Keratinocyte (primary cell): ENCODE measurements around the gene RNF34.

ENCODE experiments used
- EZH2 ChIP-seq: IDR thresholded peaks from one replicate; pipeline ENCODE4 v1.6.1; 2012; ENCODE audit warnings: inconsistent platforms, mild to moderate bottlenecking, low read length, moderate library complexity
- TF ChIP-seq, protein P1 (sequence below), 3 experiments: IDR thresholded peaks in 1 of 3; conservative IDR thresholded peaks in 1 of 3; optimal IDR thresholded peaks in 1 of 3; 2 replicates in 2 of 3; 3 replicates in 1 of 3; pipeline versions ENCODE3 to v1.5.1; 2011; ENCODE audit warnings: low read length in 3 of 3, mild to moderate bottlenecking in 3 of 3, moderate library complexity in 2 of 3, control low read depth in 1 of 3, inconsistent platforms in 1 of 3; ENCODE audit not compliant: insufficient read depth in 2 of 3; ENCODE audit errors: extremely low read depth in 1 of 3

DNA sequence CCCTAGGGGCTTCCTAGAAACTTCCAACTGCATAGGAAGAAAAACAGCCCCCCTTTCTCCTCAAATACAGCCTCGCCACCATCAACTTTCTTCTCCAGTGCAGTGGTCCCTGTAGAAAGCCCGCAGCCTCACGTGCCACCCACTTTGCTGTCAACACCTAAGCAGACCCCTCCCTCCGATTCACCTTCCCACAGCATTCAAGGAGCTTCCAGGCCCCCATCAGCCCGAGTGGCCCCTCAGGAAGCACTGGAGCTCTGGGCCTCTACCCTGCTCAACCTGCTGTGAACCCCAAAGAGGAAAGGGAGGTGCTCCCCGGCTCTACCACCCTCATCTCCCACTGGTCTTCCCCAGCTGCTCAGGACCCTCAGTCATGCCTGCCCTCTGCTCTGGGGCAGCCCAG lies 55.0 kb downstream of the RNF34 start:
- TF ChIP-seq, protein P1, sequence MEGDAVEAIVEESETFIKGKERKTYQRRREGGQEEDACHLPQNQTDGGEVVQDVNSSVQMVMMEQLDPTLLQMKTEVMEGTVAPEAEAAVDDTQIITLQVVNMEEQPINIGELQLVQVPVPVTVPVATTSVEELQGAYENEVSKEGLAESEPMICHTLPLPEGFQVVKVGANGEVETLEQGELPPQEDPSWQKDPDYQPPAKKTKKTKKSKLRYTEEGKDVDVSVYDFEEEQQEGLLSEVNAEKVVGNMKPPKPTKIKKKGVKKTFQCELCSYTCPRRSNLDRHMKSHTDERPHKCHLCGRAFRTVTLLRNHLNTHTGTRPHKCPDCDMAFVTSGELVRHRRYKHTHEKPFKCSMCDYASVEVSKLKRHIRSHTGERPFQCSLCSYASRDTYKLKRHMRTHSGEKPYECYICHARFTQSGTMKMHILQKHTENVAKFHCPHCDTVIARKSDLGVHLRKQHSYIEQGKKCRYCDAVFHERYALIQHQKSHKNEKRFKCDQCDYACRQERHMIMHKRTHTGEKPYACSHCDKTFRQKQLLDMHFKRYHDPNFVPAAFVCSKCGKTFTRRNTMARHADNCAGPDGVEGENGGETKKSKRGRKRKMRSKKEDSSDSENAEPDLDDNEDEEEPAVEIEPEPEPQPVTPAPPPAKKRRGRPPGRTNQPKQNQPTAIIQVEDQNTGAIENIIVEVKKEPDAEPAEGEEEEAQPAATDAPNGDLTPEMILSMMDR (optimal IDR thresholded peaks at IDR 0.05 in 1 of 3, IDR thresholded peaks at IDR 0.05 in 1 of 3, conservative IDR thresholded peaks at IDR 0.05 in 1 of 3; ENCODE audit: extremely low read depth in 1 of 3, insufficient read depth in 2 of 3, low read length in 3 of 3): no peak
- TF ChIP-seq EZH2: no peak
